IMR-90 (cell line): Measurements from ENCODE around the gene RAB11FIP4. TPM values are rescaled to one million over a fixed set of nuclear protein-coding genes. Genes with fewer than 3 reads are reported as not detected.

ENCODE experiments used
- ATAC-seq: fragments of 200-7000 bp; cut with Tn5 transposase; 2 replicates; pipeline ENCODE4 v1.9.1; 2020; ENCODE audit warnings: low read depth, mild to moderate bottlenecking, moderate library complexity
- BruUV-seq: library from RNA; stranded (reverse); fragments of 400-500 nt; replicated peaks from 2 replicates; lab custom pipeline; 2021; lab: Mats Ljungman, UMichigan
- CTCF ChIA-PET: fragments of 300-600 bp; formaldehyde crosslinking; extraction: SDS; loops from one replicate; lab custom pipeline; 2021; ENCODE audit warnings: antibody characterized with exemption; lab: Yijun Ruan, JAX
- POLR2A ChIA-PET: fragments of 300-600 bp; sonication (Branson Sonifier 250); formaldehyde crosslinking; loops from one replicate; lab custom pipeline; 2022; ENCODE audit warnings: antibody characterized with exemption; ENCODE audit not compliant: unreplicated experiment; lab: Charles Lee
- DNase-seq: peaks from one replicate; pipeline ENCODE4 v3.0.0; 2013
- H2AFZ ChIP-seq: replicated peaks from 2 replicates; pipeline ENCODE3; 2013; ENCODE audit warnings: low read length, mild to moderate bottlenecking; ENCODE audit not compliant: poor library complexity
- H2AK5ac ChIP-seq: 2 replicates; pipeline ENCODE4 v1.6.1; 2013; ENCODE audit warnings: low read depth, low read length, inconsistent platforms
- H2AK9ac ChIP-seq: replicated peaks from 2 replicates; pipeline ENCODE3; 2013; ENCODE audit warnings: mild to moderate bottlenecking, low read depth, low read length, moderate library complexity; ENCODE audit not compliant: poor library complexity
- H2BK120ac ChIP-seq: 2 replicates; pipeline ENCODE4 v1.6.1; 2013; ENCODE audit warnings: low read depth, low read length, inconsistent platforms
- H2BK15ac ChIP-seq: 3 replicates; pipeline ENCODE4 v1.6.1; 2013; ENCODE audit warnings: low read depth, low read length, inconsistent platforms
- H2BK20ac ChIP-seq: 2 replicates; pipeline ENCODE4 v1.6.1; 2013; ENCODE audit warnings: low read depth, mild to moderate bottlenecking, inconsistent platforms, low read length, moderate library complexity
- H2BK5ac ChIP-seq: 2 replicates; pipeline ENCODE4 v1.6.1; 2013; ENCODE audit warnings: mild to moderate bottlenecking, low read depth, low read length, inconsistent platforms; ENCODE audit not compliant: poor library complexity, severe bottlenecking
- H3K14ac ChIP-seq: replicated peaks from 2 replicates; pipeline ENCODE4 v1.6.1; 2013; ENCODE audit warnings: low read depth, low read length, inconsistent platforms
- H3K18ac ChIP-seq: 2 replicates; pipeline ENCODE4 v1.6.1; 2013; ENCODE audit warnings: low read depth, low read length, control low read depth
- H3K23ac ChIP-seq: 2 replicates; pipeline ENCODE4 v1.6.1; 2013; ENCODE audit warnings: low read depth, low read length, inconsistent platforms
- H3K27ac ChIP-seq: 2 replicates; pipeline ENCODE4 v1.5.1; 2013; ENCODE audit warnings: mild to moderate bottlenecking, control low read depth, low read length; ENCODE audit not compliant: insufficient read depth
- H3K27me3 ChIP-seq: 2 replicates; pipeline ENCODE4 v1.6.1; 2013; ENCODE audit warnings: low read length; ENCODE audit not compliant: control insufficient read depth, insufficient read depth
- H3K36me3 ChIP-seq: 2 replicates; pipeline ENCODE4 v1.6.1; 2013; ENCODE audit warnings: low read length, mixed read lengths; ENCODE audit not compliant: control insufficient read depth, insufficient read depth
- H3K4ac ChIP-seq: 2 replicates; pipeline ENCODE4 v1.6.1; 2013; ENCODE audit warnings: low read depth, low read length, inconsistent platforms
- H3K4me1 ChIP-seq: 2 replicates; pipeline ENCODE4 v1.6.1; 2013; ENCODE audit warnings: low read length, mixed read lengths; ENCODE audit not compliant: control insufficient read depth, insufficient read depth
- H3K4me2 ChIP-seq: 2 replicates; pipeline ENCODE4 v1.6.1; 2013; ENCODE audit warnings: low read depth, mild to moderate bottlenecking, control low read depth, low read length, moderate library complexity
- H3K4me3 ChIP-seq: 2 replicates; pipeline ENCODE4 v1.5.1; 2013; ENCODE audit warnings: low read depth, mild to moderate bottlenecking, control low read depth, low read length, moderate library complexity; ENCODE audit not compliant: insufficient read depth
- H3K56ac ChIP-seq: 2 replicates; pipeline ENCODE4 v1.6.1; 2013; ENCODE audit warnings: low read length, inconsistent platforms; ENCODE audit not compliant: insufficient read depth; ENCODE audit errors: extremely low read depth
- H3K79me1 ChIP-seq, 2 experiments: 2 replicates each; pipeline ENCODE4 v1.6.1; 2013; ENCODE audit warnings: low read length in 2 of 2, inconsistent platforms in 1 of 2, low read depth in 1 of 2
- H3K9ac ChIP-seq: 2 replicates; pipeline ENCODE4 v1.6.1; 2013; ENCODE audit warnings: low read depth, low read length, control low read depth
- H3K9me1 ChIP-seq: 2 replicates; pipeline ENCODE4 v1.6.1; 2013; ENCODE audit warnings: low read length, inconsistent platforms; ENCODE audit not compliant: insufficient read depth
- H3K9me3 ChIP-seq: 2 replicates; pipeline ENCODE4 v1.6.1; 2013; ENCODE audit warnings: low read length; ENCODE audit not compliant: control insufficient read depth, insufficient read depth
- H4K20me1 ChIP-seq: 2 replicates; pipeline ENCODE4 v1.6.1; 2013; ENCODE audit warnings: low read length, inconsistent platforms; ENCODE audit not compliant: insufficient read depth
- H4K5ac ChIP-seq: 2 replicates; pipeline ENCODE4 v1.6.1; 2013; ENCODE audit warnings: mild to moderate bottlenecking, low read depth, low read length, control low read depth
- H4K8ac ChIP-seq, 2 experiments: 2 replicates each; pipeline ENCODE4 v1.6.1; 2013; ENCODE audit warnings: low read depth in 2 of 2, low read length in 2 of 2, control low read depth in 1 of 2, inconsistent platforms in 1 of 2
- H4K91ac ChIP-seq: 2 replicates; pipeline ENCODE4 v1.6.1; 2013; ENCODE audit warnings: low read depth, low read length, inconsistent platforms; ENCODE audit not compliant: insufficient read depth
- BHLHE40 ChIP-seq: fragments of 150-350 bp; IDR thresholded peaks from 2 replicates; pipeline ENCODE4 v1.6.1; 2016; ENCODE audit warnings: mild to moderate bottlenecking, low read depth, low read length
- CEBPB ChIP-seq: IDR thresholded peaks from 2 replicates; pipeline ENCODE4 v1.6.1; 2012; ENCODE audit warnings: low read depth, low read length, improper control_type of control experiment
- MAZ ChIP-seq: IDR thresholded peaks from 2 replicates; pipeline ENCODE4 v1.6.1; 2012; ENCODE audit warnings: low read depth, mild to moderate bottlenecking, low read length, improper control_type of control experiment, moderate library complexity, borderline replicate concordance
- NFE2L2 ChIP-seq: fragments of 150-350 bp; IDR thresholded peaks from 2 replicates; pipeline ENCODE4 v1.6.1; 2016; ENCODE audit warnings: low read depth, mild to moderate bottlenecking, low read length
- RAD21 ChIP-seq: IDR thresholded peaks from 2 replicates; pipeline ENCODE4 v1.6.1; 2012; ENCODE audit warnings: low read length, improper control_type of control experiment
- WGBS, 2 experiments: methylation state at CpG; one replicate each; pipeline versions ENCODE4 v1.1.5 to v1.1.7; 2013; ENCODE audit warnings: missing lambda C conversion rate in 2 of 2; ENCODE audit not compliant: insufficient read length in 1 of 2; ENCODE audit errors: extremely low coverage in 2 of 2; 5-methylcytosine and 5-hydroxymethylcytosine counted together
- dilution Hi-C: fragments of 300-500 bp; cut with HindIII; formaldehyde crosslinking; loops from one replicate; pipeline ENCODE4 v1.14.3; 2018; ENCODE audit warnings: low sequenced_read_pairs; ENCODE audit not compliant: unreplicated experiment
- in situ Hi-C: fragments of 300-500 bp; cut with MboI; formaldehyde crosslinking; loops from 3 replicates; pipeline ENCODE4 v1.14.3; 2019; ENCODE audit warnings: low sequenced_read_pairs, inconsistent platforms, mixed read lengths
- intact Hi-C: fragments of 100-400 bp; cut with micrococcal nuclease; formaldehyde crosslinking; loops from 2 replicates; pipeline ENCODE4 v1.10.0; 2022
- polyA plus RNA-seq, 3 experiments: library from polyadenylated mRNA; depleted of rRNA; stranded (reverse); fragments of >200 nt; gene quantifications; 2 replicates each; pipeline ENCODE4 v1.2.3, GENCODE V29; 2012; ENCODE audit warnings: low replicate concordance in 1 of 3
- total RNA-seq: library from RNA; depleted of rRNA; stranded (reverse); fragments of >200 nt; gene quantifications from 2 replicates; pipeline ENCODE4 v1.2.3, GENCODE V29; 2012

RAB11FIP4 gene
- total and polyA plus RNA-seq, 2 of the 4 experiments (the other 2 are of a cell fraction), result 0.68 to 1.1 TPM

GRCh38 chr17:31452561-31453110, 61.2 kb downstream of the RAB11FIP4 start:
- WGBS, 2 experiments, result 68% methylated on average over 4 of the region's 10 CpGs; no CpG with 5 or more reads in 1 of the 2 experiments
- H3K9ac ChIP-seq, result no peak overlapping the region
- H2AFZ ChIP-seq, result no peak overlapping the region
- H3K36me3 ChIP-seq, result no peaks in the 10 kb centered on the region
- H4K91ac ChIP-seq, result no peak overlapping the region
- no peak overlapping the region for H3K4me2 ChIP-seq
- intact Hi-C loops (loop anchor here (5.0 kb wide), 1 partner anchor 405 kb away; the partner anchor contains the start of gene COPRS), in situ Hi-C loops (no loop called here), dilution Hi-C loops (no loop called here)
- TF ChIP-seq BHLHE40, result no peak
- TF ChIP-seq CEBPB, result no peak
- TF ChIP-seq MAZ, result no peak
- no peak for TF ChIP-seq NFE2L2
- no peak for TF ChIP-seq RAD21
- no peak overlapping the region for H4K8ac ChIP-seq
- H3K9me3 ChIP-seq, result peaks cover 2% of the 10 kb centered on the region; the same call in 1 of the 2 replicates
- POLR2A ChIA-PET, result no interaction called here
- no TSS peak for BruUV-seq
- no peak overlapping the region for H3K27ac ChIP-seq
- CTCF ChIA-PET, result no interaction called here
- DNase-seq (no peak), ATAC-seq (no peak)
- H3K56ac ChIP-seq, result no peak overlapping the region
- peaks cover 22% of the 10 kb centered on the region for H3K27me3 ChIP-seq
- no peak overlapping the region for H2BK5ac ChIP-seq
- no peak overlapping the region for H3K23ac ChIP-seq
- no peak overlapping the region for H2BK20ac ChIP-seq
- H3K4me3 ChIP-seq, result no peak overlapping the region
- no peak overlapping the region for H2AK9ac ChIP-seq
- H3K4me1 ChIP-seq, result no peaks in the 10 kb centered on the region
- H3K14ac ChIP-seq, result no peak overlapping the region
- no peak overlapping the region for H2BK15ac ChIP-seq
- no peaks in the 10 kb centered on the region for H3K9me1 ChIP-seq
- no peak overlapping the region for H2AK5ac ChIP-seq
- H3K18ac ChIP-seq, result no peak overlapping the region
- H3K79me1 ChIP-seq, result no peaks in the 10 kb centered on the region
- H4K5ac ChIP-seq, result no peak overlapping the region
- H4K20me1 ChIP-seq, result no peaks in the 10 kb centered on the region
- H2BK120ac ChIP-seq, result no peak overlapping the region
- H3K4ac ChIP-seq, result no peak overlapping the region
